H1 (cell line): ENCODE data around the gene ATP8B2. TPM values are rescaled to one million over a fixed set of nuclear protein-coding genes. Genes with fewer than 3 reads are reported as not detected.

Experiments
- CTCF ChIA-PET: fragments of 300-600 bp; sonication (Branson Sonifier 250); formaldehyde crosslinking; loops from one replicate; lab custom pipeline; 2021; ENCODE audit not compliant: partially characterized antibody; lab: Charles Lee
- POLR2A ChIA-PET: fragments of 300-600 bp; sonication (Branson Sonifier 250); formaldehyde crosslinking; loops from one replicate; lab custom pipeline; 2021; ENCODE audit warnings: inconsistent platforms; ENCODE audit not compliant: partially characterized antibody; lab: Charles Lee
- DNase-seq, 2 experiments: peaks; one replicate each; pipeline versions ENCODE4 v3.0.0 to v3.0.0-alpha.2; 2010 to 2022; ENCODE audit warnings: low spot score in 2 of 2, low read depth in 1 of 2, mixed read lengths in 1 of 2
- FAIRE-seq: peaks from 2 replicates; lab custom pipeline; 2011; peaks lifted over from hg19 to GRCh38; lab: Jason Lieb, UNC
- H2AFZ ChIP-seq: 2 replicates; pipeline ENCODE4 v1.8.1; 2012; ENCODE audit warnings: low read length, inconsistent platforms
- H2AK5ac ChIP-seq: 2 replicates; pipeline ENCODE4 v1.6.1; 2013; ENCODE audit warnings: low read depth, low read length
- H2BK120ac ChIP-seq: replicated peaks from 2 replicates; pipeline ENCODE3; 2013; ENCODE audit warnings: low read depth, low read length, inconsistent platforms
- H2BK12ac ChIP-seq: 2 replicates; pipeline ENCODE4 v1.6.1; 2013; ENCODE audit warnings: low read depth, low read length
- H2BK15ac ChIP-seq: 2 replicates; pipeline ENCODE4 v1.6.1; 2013; ENCODE audit warnings: low read length
- H2BK20ac ChIP-seq: 2 replicates; pipeline ENCODE4 v1.6.1; 2013; ENCODE audit warnings: low read length
- H2BK5ac ChIP-seq: 2 replicates; pipeline ENCODE4 v1.6.1; 2013; ENCODE audit warnings: low read depth, low read length
- H3K14ac ChIP-seq: 2 replicates; pipeline ENCODE4 v1.6.1; 2013; ENCODE audit warnings: inconsistent platforms; ENCODE audit not compliant: insufficient read length
- H3K18ac ChIP-seq: 2 replicates; pipeline ENCODE4 v1.6.1; 2013; ENCODE audit warnings: low read length; ENCODE audit errors: extremely low read depth
- H3K23ac ChIP-seq: 2 replicates; pipeline ENCODE4 v1.6.1; 2013; ENCODE audit warnings: inconsistent platforms; ENCODE audit not compliant: insufficient read length
- H3K23me2 ChIP-seq: 2 replicates; pipeline ENCODE4 v1.6.1; 2013; ENCODE audit warnings: low read depth, low read length
- H3K27ac ChIP-seq: 2 replicates; pipeline ENCODE4 v1.6.1; 2011; ENCODE audit warnings: low read depth, low read length, inconsistent platforms
- H3K27me3 ChIP-seq, 4 experiments: replicated peaks in 1 of 4; 1 replicate in 1 of 4; 2 replicates in 3 of 4; pipeline versions ENCODE4 v1.6.1 to v1.8.1; 2011 to 2013; ENCODE audit warnings: low read length in 3 of 4, mild to moderate bottlenecking in 3 of 4, inconsistent platforms in 2 of 4, mixed read lengths in 2 of 4, moderate library complexity in 1 of 4; ENCODE audit not compliant: control insufficient read depth in 3 of 4, insufficient read depth in 3 of 4; ENCODE audit errors: extremely low read depth in 1 of 4
- H3K36me3 ChIP-seq, 4 experiments: 2 replicates each; pipeline versions ENCODE4 v1.6.1 to v1.8.1; 2011 to 2013; ENCODE audit warnings: mild to moderate bottlenecking in 4 of 4, low read length in 3 of 4, moderate library complexity in 2 of 4, control low read depth in 1 of 4, inconsistent platforms in 1 of 4; ENCODE audit not compliant: insufficient read depth in 4 of 4, control insufficient read depth in 2 of 4
- H3K4ac ChIP-seq: replicated peaks from 2 replicates; pipeline ENCODE3; 2013; ENCODE audit warnings: low read length, low read depth, mixed read lengths, inconsistent platforms; ENCODE audit not compliant: insufficient read length
- H3K4me1 ChIP-seq, 4 experiments: replicated peaks in 1 of 4; 1 replicate in 1 of 4; 2 replicates in 3 of 4; pipeline versions ENCODE4 v1.6.1 to v1.8.1; 2011 to 2013; ENCODE audit warnings: low read length in 3 of 4, inconsistent platforms in 2 of 4, mixed read lengths in 1 of 4; ENCODE audit not compliant: insufficient read depth in 4 of 4, control insufficient read depth in 3 of 4
- H3K4me2 ChIP-seq, 2 experiments: 2 replicates each; pipeline versions ENCODE4 v1.6.1 to v1.8.1; 2011 to 2013; ENCODE audit warnings: low read depth in 2 of 2, low read length in 2 of 2, control low read depth in 1 of 2, inconsistent platforms in 1 of 2, mild to moderate bottlenecking in 1 of 2; ENCODE audit not compliant: insufficient read depth in 1 of 2
- H3K4me3 ChIP-seq, 4 experiments: fragments of 200-600, 300-600 bp in 1 of 4; sonication (generic), shearing (Covaris generic), sonication (Bioruptor Twin) in 1 of 4; 2 replicates each; pipeline versions ENCODE4 v1.5.1 to v1.8.1; 2011 to 2016; ENCODE audit warnings: low read length in 4 of 4, low read depth in 3 of 4, control low read depth in 2 of 4, inconsistent platforms in 2 of 4, mild to moderate bottlenecking in 2 of 4, mixed read lengths in 1 of 4, moderate library complexity in 1 of 4; ENCODE audit not compliant: insufficient read depth in 2 of 4; ENCODE audit errors: extremely low read depth in 1 of 4
- H3K56ac ChIP-seq: replicated peaks from 2 replicates; pipeline ENCODE3; 2013; ENCODE audit warnings: low read depth, mild to moderate bottlenecking, mixed read lengths, low read length, inconsistent platforms; ENCODE audit not compliant: insufficient read length
- H3K79me1 ChIP-seq: 2 replicates; pipeline ENCODE4 v1.6.1; 2013; ENCODE audit warnings: low read depth, low read length, control low read depth
- H3K79me2 ChIP-seq, 2 experiments: 2 replicates each; pipeline versions ENCODE4 v1.6.1 to v1.8.1; 2012 to 2013; ENCODE audit warnings: low read length in 2 of 2, mild to moderate bottlenecking in 2 of 2, inconsistent platforms in 1 of 2; ENCODE audit not compliant: insufficient read depth in 2 of 2, control insufficient read depth in 1 of 2
- H3K9ac ChIP-seq, 4 experiments: replicated peaks in 1 of 4; 1 replicate in 1 of 4; 2 replicates in 3 of 4; pipeline versions ENCODE4 v1.6.1 to v1.8.1; 2011 to 2013; ENCODE audit warnings: low read depth in 3 of 4, low read length in 3 of 4, control low read depth in 2 of 4, mild to moderate bottlenecking in 2 of 4, moderate library complexity in 2 of 4, inconsistent platforms in 1 of 4; ENCODE audit errors: extremely low read depth in 1 of 4
- H3K9me3 ChIP-seq, 2 experiments: 2 replicates each; pipeline versions ENCODE4 v1.6.1 to v1.8.1; 2012 to 2013; ENCODE audit warnings: mild to moderate bottlenecking in 2 of 2, moderate library complexity in 2 of 2, control low read depth in 1 of 2, inconsistent platforms in 1 of 2, low read depth in 1 of 2, low read length in 1 of 2, mixed read lengths in 1 of 2; ENCODE audit not compliant: insufficient read depth in 2 of 2
- H4K20me1 ChIP-seq, 2 experiments: replicated peaks in 1 of 2; 2 replicates each; pipeline versions ENCODE3 to v1.8.1; 2011 to 2013; ENCODE audit warnings: inconsistent platforms in 2 of 2, low read length in 2 of 2, mild to moderate bottlenecking in 1 of 2; ENCODE audit not compliant: insufficient read depth in 2 of 2, control insufficient read depth in 1 of 2
- H4K5ac ChIP-seq: 2 replicates; pipeline ENCODE4 v1.6.1; 2013; ENCODE audit warnings: low read length, low read depth, mixed read lengths, inconsistent platforms; ENCODE audit not compliant: insufficient read length
- H4K8ac ChIP-seq: 2 replicates; pipeline ENCODE4 v1.8.0; 2013; ENCODE audit warnings: mild to moderate bottlenecking, moderate library complexity, low read length, inconsistent platforms; ENCODE audit not compliant: insufficient read depth; ENCODE audit errors: extremely low read depth
- H4K91ac ChIP-seq: replicated peaks from 2 replicates; pipeline ENCODE3; 2013; ENCODE audit warnings: low read length, mixed read lengths, inconsistent platforms; ENCODE audit not compliant: insufficient read length
- BCL11A ChIP-seq, 2 experiments: IDR thresholded peaks; one replicate each; pipeline ENCODE4 v1.6.1; 2011; ENCODE audit warnings: low read depth in 2 of 2, low read length in 2 of 2, mild to moderate bottlenecking in 2 of 2
- FOSL1 ChIP-seq: IDR thresholded peaks from 2 replicates; pipeline ENCODE4 v1.6.1; 2011; ENCODE audit warnings: mild to moderate bottlenecking, low read depth, low read length, moderate library complexity; ENCODE audit not compliant: insufficient read depth
- SIN3A ChIP-seq, 2 experiments: IDR thresholded peaks in 1 of 2; conservative IDR thresholded peaks in 1 of 2; 2 replicates each; pipeline ENCODE4 v1.6.1; 2011 to 2012; ENCODE audit warnings: low read length in 2 of 2, improper control_type of control experiment in 1 of 2, low read depth in 1 of 2, mild to moderate bottlenecking in 1 of 2
- SIRT6 ChIP-seq: IDR thresholded peaks from one replicate; pipeline ENCODE4 v1.7.1; 2012; ENCODE audit warnings: low read length, inconsistent platforms
- YY1 ChIP-seq: IDR thresholded peaks from 2 replicates; pipeline ENCODE4 v1.6.1; 2011; ENCODE audit warnings: low read depth, mild to moderate bottlenecking, low read length
- WGBS, 2 experiments: shearing (Covaris generic) in 1 of 2; methylation state at CpG; one replicate each; pipeline versions ENCODE4 v1.1.6 to v1.1.7; 2013 to 2015; ENCODE audit warnings: low lambda C conversion rate in 2 of 2, mixed read lengths in 2 of 2, inconsistent platforms in 1 of 2, low coverage in 1 of 2, missing lambda C conversion rate in 1 of 2; ENCODE audit not compliant: insufficient replicate concordance in 2 of 2, insufficient coverage in 1 of 2, insufficient read length in 1 of 2; ENCODE audit errors: extremely low coverage in 1 of 2, missing lambda C conversion rate in 1 of 2; 5-methylcytosine and 5-hydroxymethylcytosine counted together
- polyA plus RNA-seq, 7 experiments: library from polyadenylated mRNA; depleted of rRNA in 3 of 7; stranded (reverse) in 5 of 7; unstranded in 2 of 7; fragments of >200 nt in 5 of 7; fragments of 200-250 nt in 2 of 7; gene quantifications; 1 replicate in 5 of 7; 2 replicates in 1 of 7; 4 replicates in 1 of 7; pipeline versions ENCODE4 v1.2.1 to v1.2.3, GENCODE V29; 2011 to 2013; ENCODE audit warnings: missing spikeins in 2 of 7, mixed read lengths in 2 of 7
- total RNA-seq: library from RNA; stranded (reverse); fragmentation: NEBNext Ultra II Directional; extraction: Animal tissue kit (Norgen Biotek cat#: 25700); gene quantifications from 2 replicates; pipeline ENCODE4 v1.2.1, GENCODE V29; 2021

Gene ATP8B2
- total and polyA plus RNA-seq, 2 of the 8 experiments (the other 6 are each of a cell fraction or from before 2014, with no cell fraction given) = 61.4 to 70.1 TPM

- Histone ChIP-seq H3K36me3 (no peaks in the 10 kb centered on the region), H4K91ac (no peak overlapping the region)
- no peak for TF ChIP-seq FOSL1
- no peak for TF ChIP-seq SIRT6
- TF ChIP-seq YY1 = no peak
- TF ChIP-seq SIN3A (conservative IDR thresholded peaks at IDR 0.05 in 1 of 2, IDR thresholded peaks at IDR 0.05 in 1 of 2; ENCODE audit: low read depth in 1 of 2, low read length in 2 of 2) = no peak
- no peak for TF ChIP-seq BCL11A (IDR thresholded peaks at IDR 0.05; ENCODE audit: low read depth in 2 of 2, low read length in 2 of 2)
- TF ChIP-seq, all 59 proteins: peak for 0
- Histone ChIP-seq H2BK120ac (no peak overlapping the region), H4K5ac (no peak overlapping the region), H3K4ac (no peak overlapping the region), H3K14ac (no peak overlapping the region), H2BK15ac (no peak overlapping the region), H3K18ac (no peak overlapping the region), H3K4me2 (no peak overlapping the region), H2BK5ac (no peak overlapping the region), H4K8ac (no peak overlapping the region), H3K4me3 (no peak overlapping the region), H4K20me1 (no peaks in the 10 kb centered on the region), H3K23me2 (peaks cover 3% of the 10 kb centered on the region; the same call in 1 of the 2 replicates), H3K56ac (no peak overlapping the region), H2AFZ (no peak overlapping the region), H3K4me1 (no peaks in the 10 kb centered on the region), H3K9me3 (peaks cover 0 to 3% of the 10 kb centered on the region in 2 experiments; a peak in 1 of 4 replicates), H3K79me2 (no peaks in the 10 kb centered on the region), H3K27ac (no peak overlapping the region), H3K79me1 (no peaks in the 10 kb centered on the region), H2BK20ac (no peak overlapping the region), H2BK12ac (no peak overlapping the region), H3K27me3 (no peaks in the 10 kb centered on the region), H3K23ac (no peak overlapping the region), H3K9ac (no peak overlapping the region), H2AK5ac (no peak overlapping the region)
- 83% methylated on average over 3 of the region's 3 CpGs; no CpG with 5 or more reads in 1 of the 2 experiments for WGBS, 2 experiments
- FAIRE-seq (no peak), DNase-seq (no peak)
- ChIA-PET CTCF (interaction anchor here (0.5 to 1.7 kb wide), 3 partner anchors 10 to 37 kb away, joined by 3 to 5 read pairs (median 5); no protein-coding TSS in a partner anchor), POLR2A (no interaction called here)
Measured at GRCh38 chr1:154288661-154289060, 36.7 kb upstream of the ATP8B2 start.
